SH-SY5Y (cell line): ENCODE results near the gene CADPS2.

Source experiments
- GATA2 ChIP-seq: IDR thresholded peaks from 2 replicates; pipeline ENCODE4 v1.6.1; 2011; ENCODE audit warnings: mild to moderate bottlenecking, low read depth, low read length
- GATA3 ChIP-seq: IDR thresholded peaks from 2 replicates; pipeline ENCODE4 v1.6.1; 2011; ENCODE audit warnings: low read depth, mild to moderate bottlenecking, low read length, moderate library complexity

Gene CADPS2

DNA sequence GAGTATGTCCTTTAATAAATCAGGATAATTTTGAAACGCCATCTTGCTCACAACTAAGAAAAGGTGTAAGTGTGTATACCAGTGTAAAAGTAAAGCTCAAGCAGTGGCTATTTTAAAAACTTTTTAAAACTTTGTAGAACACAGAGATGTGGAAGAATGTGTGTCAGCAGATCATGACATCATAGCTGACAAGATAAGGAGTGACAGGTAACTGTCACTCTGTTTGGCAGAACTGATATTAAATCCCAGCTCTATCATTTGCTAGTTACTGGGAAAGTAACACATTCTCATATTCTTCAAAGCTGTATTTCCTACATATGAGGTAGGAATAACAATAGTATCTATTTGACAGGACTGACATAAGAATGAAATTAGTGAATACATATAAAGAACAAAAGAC is 119.7 kb downstream of the CADPS2 start:
- TF ChIP-seq GATA2 (no peak), GATA3 (no peak)

GRCh38 chr7:122764902-122765301 is 121.4 kb downstream of the CADPS2 start:
- TF ChIP-seq GATA2, result no peak
- TF ChIP-seq GATA3, result no peak

DNA sequence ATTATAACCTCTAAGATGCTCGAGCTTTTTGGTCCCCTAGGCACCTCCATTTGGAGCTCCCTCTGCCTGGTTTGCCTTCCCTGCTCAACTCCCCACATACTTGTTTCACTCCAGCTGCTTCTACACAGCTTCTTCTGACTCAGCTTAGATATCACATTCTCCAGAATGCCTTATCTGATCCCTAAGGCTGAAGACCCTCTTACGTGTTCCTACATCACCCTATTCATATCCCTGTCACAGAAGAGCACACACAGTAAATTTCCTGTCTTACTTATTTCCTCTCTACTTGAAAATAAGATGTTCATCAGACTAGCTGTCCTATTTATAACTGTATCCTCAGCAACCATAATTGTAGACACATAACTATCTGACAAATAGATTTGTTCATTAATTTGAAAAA is 122.2 kb downstream of the CADPS2 start:
- no peak for TF ChIP-seq GATA2
- TF ChIP-seq GATA3, result no peak

DNA sequence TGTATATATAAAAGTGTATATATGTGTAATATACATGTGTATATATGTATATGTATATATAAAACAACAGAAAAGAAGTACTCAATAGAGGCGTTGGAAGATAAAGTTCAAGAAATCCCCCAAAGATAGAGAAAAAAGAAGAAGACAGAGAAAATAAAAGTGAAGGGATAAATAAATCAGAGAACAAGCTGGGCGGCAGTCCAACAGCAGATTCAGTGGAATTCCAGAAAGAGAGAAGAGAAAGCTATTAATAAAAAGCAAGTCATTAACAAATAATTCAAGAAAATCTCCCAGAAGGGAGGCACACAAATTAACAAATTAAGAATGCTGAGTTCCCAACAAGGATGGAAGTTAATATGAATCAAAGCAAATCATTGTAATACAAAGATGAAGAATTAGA is 124.2 kb downstream of the CADPS2 start:
- TF ChIP-seq GATA3 (no peak), GATA2 (no peak)

GRCh38 chr7:122758501-122758900 is 127.8 kb downstream of the CADPS2 start:
- no peak for TF ChIP-seq GATA2
- no peak for TF ChIP-seq GATA3

DNA sequence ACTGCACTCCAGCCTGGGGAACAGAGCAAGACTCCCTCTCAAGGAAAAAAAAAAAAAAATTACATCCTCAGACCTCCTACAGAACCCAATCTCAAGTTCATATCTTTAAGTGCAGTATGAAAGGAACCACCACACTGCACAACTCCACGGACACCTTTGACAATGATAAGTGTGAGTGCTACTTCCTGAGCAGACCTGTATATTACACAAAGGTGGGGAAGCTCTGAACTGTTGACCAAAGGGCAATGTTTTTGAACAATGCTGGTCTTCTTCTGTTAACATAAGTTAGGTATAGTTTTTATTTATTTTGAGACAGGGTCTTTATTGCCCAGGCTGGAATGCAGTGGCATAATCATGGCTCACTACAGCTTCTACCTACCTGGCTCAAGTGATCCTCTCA is 129.4 kb downstream of the CADPS2 start:
- no peak for TF ChIP-seq GATA3
- TF ChIP-seq GATA2, result no peak

DNA sequence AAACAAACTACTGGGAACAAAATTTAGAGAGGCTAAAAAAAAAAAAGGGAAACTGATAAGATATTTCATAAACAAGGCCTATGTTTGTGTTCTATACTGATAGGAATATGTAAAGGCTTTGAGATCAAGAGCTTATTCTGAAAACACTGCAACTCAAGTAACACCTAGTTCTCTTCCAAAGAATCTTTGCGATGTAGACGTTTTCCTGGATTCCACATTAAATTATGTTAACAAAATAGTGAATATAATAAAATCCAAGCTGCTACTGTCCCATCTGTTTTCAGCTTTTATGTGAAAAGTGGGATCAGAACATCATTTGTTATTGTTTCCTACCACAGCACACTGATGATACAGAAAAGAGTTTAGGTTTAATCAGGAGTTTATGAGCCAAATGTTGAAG is 130.6 kb downstream of the CADPS2 start:
- TF ChIP-seq GATA3, result no peak
- no peak for TF ChIP-seq GATA2

DNA sequence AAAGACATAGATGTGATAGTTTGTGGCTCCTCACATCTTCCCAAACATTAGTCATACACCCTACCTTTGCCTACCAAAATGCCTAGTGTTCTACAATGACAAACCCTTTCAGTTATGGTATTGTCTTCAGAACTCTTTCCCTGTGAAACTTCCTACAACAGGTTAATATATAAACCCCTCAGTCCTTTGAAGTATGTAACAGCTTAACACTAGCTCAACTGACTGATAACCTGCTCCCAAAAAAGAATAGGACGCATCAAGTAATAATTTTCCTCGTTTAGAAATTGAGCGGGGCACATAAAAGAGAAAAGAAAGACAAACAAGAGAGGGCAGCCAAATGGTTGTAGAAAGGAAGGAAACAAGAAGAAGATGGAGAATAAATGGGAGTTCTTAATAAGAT is 133.7 kb downstream of the CADPS2 start:
- no peak for TF ChIP-seq GATA3
- no peak for TF ChIP-seq GATA2

- TF ChIP-seq GATA2 (no peak), GATA3 (no peak)
These were observed 135.9 kb downstream of the CADPS2 start for GRCh38 chr7:122750389-122750788.

- TF ChIP-seq GATA3, result no peak
- TF ChIP-seq GATA2, result no peak
These were observed 138.1 kb downstream of the CADPS2 start for GRCh38 chr7:122748195-122748594.

- TF ChIP-seq GATA3 (no peak), GATA2 (no peak)
These were observed 139.3 kb downstream of the CADPS2 start for GRCh38 chr7:122746948-122747347.

DNA sequence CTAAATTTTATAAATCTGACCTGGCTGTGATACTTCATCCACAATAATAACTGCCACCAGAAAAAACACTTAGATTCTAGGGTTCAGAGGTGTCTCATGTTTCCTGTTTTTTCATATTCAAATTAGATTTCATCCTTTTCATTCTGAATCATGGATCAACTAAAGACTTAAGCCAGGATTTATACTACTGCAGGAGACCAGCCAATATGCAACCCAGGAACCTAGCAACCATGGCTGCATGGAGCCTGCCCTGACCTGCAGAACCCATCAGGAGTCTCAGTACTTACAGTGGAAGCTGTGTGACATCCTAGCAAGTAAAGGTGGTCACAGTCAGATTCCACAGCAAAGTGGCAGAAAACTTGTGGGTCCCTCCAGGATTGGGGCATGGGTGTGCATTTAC is 143.0 kb downstream of the CADPS2 start:
- TF ChIP-seq GATA3, result no peak
- no peak for TF ChIP-seq GATA2

DNA sequence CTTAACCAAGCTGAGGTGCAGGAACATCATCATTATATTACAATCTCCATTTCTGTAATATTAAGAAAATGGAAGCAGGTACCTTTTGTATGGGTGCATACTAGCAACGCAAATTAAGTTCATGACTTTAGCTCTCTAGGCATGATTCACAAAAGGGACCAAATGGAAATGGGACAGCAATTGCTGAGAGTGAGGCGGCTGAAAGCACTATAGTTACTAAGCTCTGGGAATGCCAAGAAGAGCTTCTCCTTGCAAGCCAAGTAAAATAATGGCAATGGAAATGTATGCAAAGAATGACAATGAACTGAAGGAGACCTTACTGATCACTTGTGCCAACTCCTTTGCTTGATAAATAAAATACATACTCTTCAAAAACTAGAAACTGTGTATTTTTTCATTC is 147.3 kb downstream of the CADPS2 start:
- TF ChIP-seq GATA3 (no peak), GATA2 (no peak)

- no peak for TF ChIP-seq GATA2
- TF ChIP-seq GATA3, result no peak
These were observed 150.1 kb downstream of the CADPS2 start for GRCh38 chr7:122736183-122736582.

DNA sequence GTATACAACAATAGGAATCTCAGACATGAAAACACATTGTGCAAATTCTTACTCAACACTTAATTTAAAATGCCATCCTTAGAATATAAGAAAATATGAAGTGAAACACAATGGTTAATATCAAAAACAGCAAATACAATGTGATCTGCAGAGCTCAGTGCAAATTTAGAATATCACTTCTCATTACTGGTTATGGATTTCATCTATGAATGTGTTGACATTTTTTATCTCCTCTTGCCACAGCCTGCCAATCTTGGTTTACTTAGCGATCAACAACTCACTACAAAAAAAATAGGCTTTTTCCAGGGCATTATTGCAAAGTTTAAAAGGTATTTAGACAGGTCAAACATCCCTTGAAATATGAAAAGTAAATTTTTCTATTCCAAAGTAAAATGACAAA is 158.5 kb downstream of the CADPS2 start:
- TF ChIP-seq GATA2, result no peak
- TF ChIP-seq GATA3, result no peak

- TF ChIP-seq GATA2 (no peak), GATA3 (no peak)
These were observed 158.9 kb downstream of the CADPS2 start for GRCh38 chr7:122727354-122727753.
